GM19468 (cell line): ENCODE results near the gene IVNS1ABP.

Experiments
- ATAC-seq: cut with Tn5 transposase; IDR thresholded peaks from one replicate; pipeline ENCODE4 v1.9.1; 2021; ENCODE audit warnings: mild to moderate bottlenecking, moderate library complexity, moderate number of reproducible peaks; ENCODE audit not compliant: unreplicated experiment; ENCODE audit errors: extremely low read depth

IVNS1ABP gene

GRCh38 chr1:185300152-185300551 lies 16.9 kb downstream of the IVNS1ABP start:
- no peak for ATAC-seq

- ATAC-seq = no peak
Observed at GRCh38 chr1:185297982-185298381, 19.1 kb downstream of the IVNS1ABP start.

DNA sequence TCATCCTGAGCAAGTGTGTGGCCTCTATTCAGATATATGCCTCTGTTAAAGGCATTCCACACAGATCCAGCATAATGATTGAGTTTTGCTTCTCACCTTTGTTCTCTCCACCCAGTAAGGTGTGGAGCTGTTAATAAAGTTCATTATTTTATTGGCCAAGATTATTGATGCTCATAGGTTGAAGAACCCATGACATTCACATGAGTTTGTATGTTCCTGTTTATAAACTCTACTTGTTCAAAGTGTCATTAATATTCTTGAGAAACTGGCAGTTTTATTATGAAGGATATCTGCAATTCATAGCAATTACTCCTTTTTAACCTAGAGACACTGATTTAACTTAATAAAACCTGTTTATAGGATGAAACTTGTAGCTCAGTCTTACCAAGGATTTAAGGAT lies 22.0 kb downstream of the IVNS1ABP start:
- no peak for ATAC-seq

- no peak for ATAC-seq
Observed at GRCh38 chr1:185293967-185294542, 23.0 kb downstream of the IVNS1ABP start.

DNA sequence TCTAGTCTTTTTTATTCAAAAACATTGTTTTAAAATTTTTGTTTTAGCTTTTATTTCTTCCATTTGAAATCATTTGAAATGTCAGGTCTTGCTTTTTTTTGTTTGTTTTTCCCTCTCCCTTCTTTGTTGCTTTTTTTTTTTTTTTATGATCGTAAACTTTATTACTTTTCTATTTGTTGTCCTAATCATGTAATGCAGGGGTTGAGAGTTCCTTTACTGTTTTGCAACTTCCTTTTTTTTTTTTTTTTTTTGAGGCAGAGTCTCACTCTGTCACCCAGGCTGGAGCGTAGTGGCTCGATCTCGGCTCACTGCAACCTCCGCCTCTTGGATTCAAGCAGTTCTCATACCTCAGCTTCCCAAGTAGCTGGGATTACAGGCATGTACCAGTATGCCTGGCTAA lies 24.8 kb downstream of the IVNS1ABP start:
- ATAC-seq = no peak

GRCh38 chr1:185291652-185292051 lies 25.4 kb downstream of the IVNS1ABP start:
- ATAC-seq = no peak

GRCh38 chr1:185291159-185291558 lies 25.9 kb downstream of the IVNS1ABP start:
- no peak for ATAC-seq

GRCh38 chr1:185289880-185290279 lies 27.2 kb downstream of the IVNS1ABP start:
- ATAC-seq = no peak

DNA sequence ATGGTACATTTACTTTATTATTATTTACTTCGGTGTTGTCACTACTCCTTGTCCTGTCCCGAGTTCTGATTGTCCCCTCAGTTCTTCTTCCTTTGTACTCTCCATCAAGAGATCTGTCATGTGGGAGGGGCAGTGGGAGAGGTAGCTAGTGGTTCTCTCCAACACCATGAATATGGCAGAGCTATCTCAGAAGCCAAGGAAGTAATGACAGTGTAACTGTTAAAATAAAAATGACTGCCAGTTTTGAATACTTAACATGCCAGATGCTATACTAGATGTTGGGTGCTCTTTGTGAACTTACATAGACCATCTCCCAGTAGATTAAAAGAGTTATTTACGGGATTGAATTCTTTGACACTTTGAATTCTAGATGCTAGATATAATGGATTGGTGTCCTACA lies 28.6 kb downstream of the IVNS1ABP start:
- no peak for ATAC-seq

DNA sequence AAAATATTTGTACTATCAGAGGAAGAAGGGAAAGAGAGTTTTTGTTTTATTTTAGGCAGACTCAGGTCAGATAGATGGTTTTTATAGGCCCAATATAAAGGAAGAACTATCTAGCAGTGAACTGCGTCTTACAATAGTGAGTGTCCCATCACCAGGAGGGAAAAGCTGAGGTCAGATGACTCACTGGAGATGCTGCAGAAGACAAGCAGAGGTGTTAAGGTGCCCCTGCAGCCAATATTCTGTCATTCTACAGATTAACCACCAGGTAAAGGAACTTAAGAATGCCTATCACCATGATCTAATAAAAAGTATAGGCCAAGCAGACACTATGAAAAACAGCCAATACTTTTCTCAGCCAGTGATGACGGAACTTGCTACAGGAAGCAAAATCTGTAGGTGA lies 29.6 kb downstream of the IVNS1ABP start:
- no peak for ATAC-seq

- no peak for ATAC-seq
Observed at GRCh38 chr1:185284533-185285276, 32.3 kb downstream of the IVNS1ABP start.

DNA sequence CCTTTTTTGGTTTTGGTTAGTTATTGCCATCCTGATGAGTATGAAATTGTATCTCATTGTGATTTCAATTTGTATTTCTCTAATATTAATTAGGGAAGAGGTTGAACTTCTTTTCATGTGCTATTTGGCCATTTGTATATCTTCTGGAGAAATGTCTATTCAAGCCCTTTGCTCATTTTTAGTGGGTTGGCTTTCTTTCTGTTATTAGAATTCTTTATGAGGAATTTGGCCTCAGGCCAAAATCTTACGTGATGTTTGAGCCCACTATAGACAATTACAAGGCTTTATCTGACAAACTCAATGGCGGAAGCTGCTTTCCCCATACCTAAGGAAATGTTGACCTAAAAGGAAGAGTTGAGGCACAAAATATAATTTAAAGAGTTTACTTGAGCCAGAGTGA lies 32.9 kb downstream of the IVNS1ABP start:
- ATAC-seq = no peak

GRCh38 chr1:185281245-185281644 lies 35.8 kb downstream of the IVNS1ABP start:
- ATAC-seq = peak; percentile 67

GRCh38 chr1:185280589-185280988 lies 36.5 kb downstream of the IVNS1ABP start:
- no peak for ATAC-seq

GRCh38 chr1:185279571-185279970 lies 37.5 kb downstream of the IVNS1ABP start:
- no peak for ATAC-seq

- no peak for ATAC-seq
Observed at GRCh38 chr1:185271921-185272320, 45.1 kb downstream of the IVNS1ABP start.

DNA sequence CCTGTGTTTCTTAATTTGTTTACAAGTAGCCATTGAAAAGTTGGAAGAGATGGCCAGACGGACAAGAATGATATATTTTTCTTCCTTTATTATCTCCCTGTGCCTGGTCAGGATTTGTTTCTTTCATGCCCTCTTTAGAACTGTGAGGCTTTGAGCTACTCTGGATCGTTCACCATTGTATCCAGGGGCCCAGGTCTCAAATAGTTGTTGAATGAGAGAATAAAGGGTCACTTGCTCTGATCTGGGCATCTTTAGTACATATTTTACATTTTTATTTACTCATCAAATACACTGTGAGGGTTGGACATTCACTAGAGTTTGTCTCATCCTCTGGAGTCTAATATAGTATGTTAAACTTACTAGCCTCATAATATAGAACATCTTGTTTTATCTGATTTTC lies 48.7 kb downstream of the IVNS1ABP start:
- ATAC-seq = no peak

DNA sequence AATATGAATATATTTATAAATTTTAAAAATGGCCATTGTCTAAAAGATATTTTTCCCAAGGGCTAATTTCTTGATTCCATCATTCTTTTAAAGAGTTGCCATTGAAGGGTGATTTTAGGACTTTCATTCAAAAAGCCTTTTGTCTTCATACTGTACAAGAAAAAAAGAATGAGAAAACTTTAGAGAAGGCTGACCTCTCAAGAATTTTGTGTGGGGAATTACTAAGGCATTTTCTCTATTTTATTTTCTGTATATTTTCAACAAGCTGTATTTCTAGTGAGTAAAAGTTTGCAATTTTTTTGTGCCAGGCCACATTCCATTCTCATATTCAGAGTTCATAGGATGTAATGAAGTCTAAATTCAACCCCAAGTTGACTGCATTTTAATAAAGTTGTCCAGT lies 49.3 kb downstream of the IVNS1ABP start:
- ATAC-seq = no peak

DNA sequence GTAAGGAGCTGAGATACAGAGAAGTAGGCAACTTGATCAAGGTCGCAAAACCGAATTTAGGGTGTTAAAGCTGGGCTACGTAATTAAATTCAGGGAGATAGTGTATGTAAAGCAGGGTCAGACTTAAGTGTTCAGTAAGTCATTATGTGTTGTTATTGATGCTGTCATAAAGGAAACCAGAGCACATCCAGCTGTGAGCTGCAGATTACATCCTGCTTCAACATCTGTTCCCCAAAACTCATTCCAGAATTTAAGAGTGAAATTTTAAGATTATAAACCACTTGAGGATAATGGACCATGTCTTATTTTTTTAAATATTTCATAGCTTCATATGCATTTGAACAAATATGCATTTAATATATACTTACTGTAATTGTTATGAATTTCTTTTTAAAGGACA lies 49.7 kb downstream of the IVNS1ABP start:
- ATAC-seq = no peak

DNA sequence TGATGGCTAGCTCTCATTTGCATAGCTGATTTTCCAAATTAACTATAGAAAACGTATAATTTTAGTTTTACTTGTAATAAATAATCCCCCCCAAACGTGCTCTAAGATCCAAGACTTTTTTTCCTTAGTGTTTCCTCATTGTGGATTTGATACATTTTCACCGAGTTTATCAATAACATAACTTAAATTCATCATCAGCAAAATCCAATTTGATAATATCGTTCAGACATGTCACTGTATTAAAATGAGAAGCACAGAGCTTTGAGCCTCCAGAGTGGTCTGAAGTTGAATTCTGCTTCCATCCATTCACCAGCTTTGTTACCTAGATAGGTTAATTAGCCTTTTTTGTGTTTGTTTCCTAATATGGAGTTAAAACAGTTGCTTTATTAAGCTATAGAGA lies 51.7 kb downstream of the IVNS1ABP start:
- ATAC-seq = no peak

- ATAC-seq = no peak
Observed at GRCh38 chr1:185263780-185264179, 53.3 kb downstream of the IVNS1ABP start.

DNA sequence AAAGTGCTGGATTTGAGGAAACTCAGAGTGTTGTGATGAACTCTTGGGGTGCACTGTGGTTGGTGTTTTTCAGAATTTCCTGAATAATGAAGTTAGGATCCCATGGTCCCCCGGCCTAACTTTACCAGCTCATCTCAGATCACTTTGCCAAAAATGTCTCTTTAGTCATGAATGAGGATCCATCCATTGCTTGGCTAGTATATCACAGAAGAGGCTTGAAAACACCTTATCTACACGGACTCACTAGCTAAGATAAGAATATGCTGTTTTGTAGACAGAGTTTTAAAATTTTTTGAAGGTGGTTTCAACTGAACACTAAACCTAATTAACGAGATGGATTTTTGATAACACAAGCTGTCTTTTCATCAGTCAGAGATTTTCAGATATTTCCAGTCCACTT lies 53.8 kb downstream of the IVNS1ABP start:
- no peak for ATAC-seq
